Measurements from ENCODE around the gene COX17.
A peak's percentile ranks its signal among the peaks of the same experiment; 100 is the strongest.

The COX17 gene

DNA sequence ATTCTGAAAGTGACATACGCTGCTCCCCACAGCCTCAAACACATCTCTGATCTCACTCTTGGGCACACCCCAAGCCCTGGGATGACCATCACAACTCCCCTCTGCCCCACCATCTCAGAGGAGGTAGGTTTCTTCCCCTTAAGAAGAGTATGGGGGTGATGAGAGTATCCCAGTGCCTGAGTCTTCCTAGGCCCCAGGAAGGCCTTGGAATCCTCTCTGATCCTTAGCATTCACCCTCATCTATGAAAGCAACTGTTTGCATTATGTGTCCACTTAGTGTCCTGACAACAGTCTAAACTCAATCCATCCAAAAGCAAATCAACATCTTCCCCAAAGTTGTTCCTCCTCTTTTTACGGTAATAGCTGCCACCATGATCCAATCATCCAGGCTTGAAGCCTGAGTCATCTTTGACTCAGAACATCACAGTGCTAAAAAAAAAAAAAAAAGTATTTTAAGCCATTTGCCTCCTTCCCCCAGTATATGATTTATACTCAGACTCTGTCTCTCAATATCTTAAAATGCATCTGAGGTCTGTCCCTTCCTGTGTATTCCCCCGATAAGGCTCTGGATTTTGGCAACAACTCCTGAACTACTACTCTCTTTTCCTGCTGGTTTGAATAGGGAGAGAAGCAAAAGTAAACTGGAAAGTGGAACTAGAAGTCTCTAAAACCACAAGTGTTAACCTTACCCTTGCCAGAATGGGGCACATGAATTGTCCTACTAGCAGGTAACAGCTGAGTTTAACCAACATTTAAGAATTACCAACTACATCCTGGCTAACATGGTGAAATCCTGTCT is 39.3 kb downstream of the COX17 start:
- peak overlapping the region; percentile 92 for H3K27ac ChIP-seq
- no peak overlapping the region for H3K9ac ChIP-seq

DNA sequence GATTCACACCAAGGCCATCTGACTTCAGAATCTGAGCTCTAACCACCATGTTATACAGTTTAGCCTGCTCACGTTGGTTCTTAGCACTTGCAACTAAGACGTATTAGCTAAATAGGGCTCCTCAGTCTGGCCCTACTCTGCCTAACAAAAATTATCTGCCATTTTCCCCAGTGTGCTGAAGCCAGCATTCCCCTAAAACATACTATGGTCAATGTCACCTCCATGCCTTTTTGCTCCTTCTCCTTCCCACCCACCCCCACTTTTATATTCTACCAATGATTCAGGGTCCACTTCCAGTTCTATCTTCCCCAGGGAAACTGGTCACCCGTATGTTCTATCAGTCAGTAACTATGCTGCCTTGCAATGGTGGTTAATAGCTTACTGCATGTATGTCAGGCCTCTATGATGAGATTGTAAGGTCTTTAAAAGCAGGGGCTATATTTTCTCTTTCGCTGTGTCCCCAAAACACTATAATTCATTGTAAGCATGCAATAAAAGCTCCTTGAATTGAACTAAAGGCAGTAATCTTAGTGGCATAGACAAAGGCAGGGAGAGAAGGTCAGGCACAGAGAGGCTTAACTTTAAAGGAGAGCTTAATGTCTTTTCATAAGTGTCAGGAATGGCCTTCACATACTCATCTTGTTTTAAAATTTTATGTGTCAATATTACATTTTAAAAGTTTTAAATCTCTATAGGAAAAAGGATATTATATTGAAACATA is 40.2 kb downstream of the COX17 start:
- H3K27me3 ChIP-seq (ENCODE audit: control insufficient read depth, insufficient read depth, low read length): no peaks in the 10 kb centered on the region
- peak overlapping the region; percentile 43 for H2AFZ ChIP-seq
- TF ChIP-seq, protein P1, sequence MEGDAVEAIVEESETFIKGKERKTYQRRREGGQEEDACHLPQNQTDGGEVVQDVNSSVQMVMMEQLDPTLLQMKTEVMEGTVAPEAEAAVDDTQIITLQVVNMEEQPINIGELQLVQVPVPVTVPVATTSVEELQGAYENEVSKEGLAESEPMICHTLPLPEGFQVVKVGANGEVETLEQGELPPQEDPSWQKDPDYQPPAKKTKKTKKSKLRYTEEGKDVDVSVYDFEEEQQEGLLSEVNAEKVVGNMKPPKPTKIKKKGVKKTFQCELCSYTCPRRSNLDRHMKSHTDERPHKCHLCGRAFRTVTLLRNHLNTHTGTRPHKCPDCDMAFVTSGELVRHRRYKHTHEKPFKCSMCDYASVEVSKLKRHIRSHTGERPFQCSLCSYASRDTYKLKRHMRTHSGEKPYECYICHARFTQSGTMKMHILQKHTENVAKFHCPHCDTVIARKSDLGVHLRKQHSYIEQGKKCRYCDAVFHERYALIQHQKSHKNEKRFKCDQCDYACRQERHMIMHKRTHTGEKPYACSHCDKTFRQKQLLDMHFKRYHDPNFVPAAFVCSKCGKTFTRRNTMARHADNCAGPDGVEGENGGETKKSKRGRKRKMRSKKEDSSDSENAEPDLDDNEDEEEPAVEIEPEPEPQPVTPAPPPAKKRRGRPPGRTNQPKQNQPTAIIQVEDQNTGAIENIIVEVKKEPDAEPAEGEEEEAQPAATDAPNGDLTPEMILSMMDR (IDR thresholded peaks at IDR 0.05): no peak
- peaks cover 40% of the 10 kb centered on the region for H3K4me1 ChIP-seq
- no peak overlapping the region for H3K4me2 ChIP-seq (ENCODE audit: low read length)
- H3K9ac ChIP-seq: no peak overlapping the region
- H3K9me3 ChIP-seq (ENCODE audit: control insufficient read depth, low read length): no peaks in the 10 kb centered on the region
- H3K79me2 ChIP-seq: no peaks in the 10 kb centered on the region
- H3K4me3 ChIP-seq (ENCODE audit: low read depth, low read length): no peak overlapping the region
- H3K36me3 ChIP-seq (ENCODE audit: control insufficient read depth, insufficient read depth, low read length): no peaks in the 10 kb centered on the region
- H3K27ac ChIP-seq: peak overlapping the region; percentile 92

More for the DNA sequence above, 39.3 kb downstream of the COX17 start:
- Histone ChIP-seq H2AFZ (peak overlapping the region; percentile 82), H3K4me2 (ENCODE audit: low read length) (peak overlapping the region; percentile 19), H3K9me3 (ENCODE audit: control insufficient read depth, low read length) (no peaks in the 10 kb centered on the region), H3K36me3 (ENCODE audit: control insufficient read depth, insufficient read depth, low read length) (no peaks in the 10 kb centered on the region), H3K4me3 (ENCODE audit: low read depth, low read length) (peak overlapping the region; percentile 5), H3K79me2 (no peaks in the 10 kb centered on the region), H3K4me1 (peaks cover 40% of the 10 kb centered on the region), H3K27me3 (ENCODE audit: control insufficient read depth, insufficient read depth, low read length) (no peaks in the 10 kb centered on the region)
- TF ChIP-seq, protein P1 (IDR thresholded peaks at IDR 0.05): no peak

DNA sequence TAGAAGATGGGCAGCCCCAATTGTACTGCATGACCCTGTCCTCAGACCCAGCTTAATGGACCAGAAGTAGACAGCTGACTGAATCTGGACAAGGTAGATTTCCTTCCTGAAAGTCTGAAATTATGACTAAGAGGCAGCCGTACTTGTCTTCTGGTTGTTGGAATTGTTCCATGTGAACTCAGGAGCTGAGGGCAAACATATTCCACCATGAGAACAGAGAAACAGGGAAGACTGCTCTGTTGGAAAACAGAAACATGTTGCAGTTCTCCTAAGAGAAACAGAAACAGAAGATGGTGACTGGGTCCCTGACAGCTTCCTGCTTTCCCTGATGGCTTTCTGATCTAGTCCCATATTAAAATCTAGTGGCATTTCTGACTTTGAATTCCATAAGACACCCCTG is 41.0 kb downstream of the COX17 start:
- no peak overlapping the region for H3K4me2 ChIP-seq (ENCODE audit: low read length)
- no peaks in the 10 kb centered on the region for H3K79me2 ChIP-seq
- H2AFZ ChIP-seq: peak overlapping the region; percentile 43
- no peaks in the 10 kb centered on the region for H3K9me3 ChIP-seq (ENCODE audit: control insufficient read depth, low read length)
- H3K9ac ChIP-seq: no peak overlapping the region
- H3K36me3 ChIP-seq (ENCODE audit: control insufficient read depth, insufficient read depth, low read length): no peaks in the 10 kb centered on the region
- TF ChIP-seq, protein P1 (IDR thresholded peaks at IDR 0.05): no peak
- H3K4me1 ChIP-seq: peaks cover 40% of the 10 kb centered on the region
- H3K4me3 ChIP-seq (ENCODE audit: low read depth, low read length): no peak overlapping the region
- peak overlapping the region; percentile 92 for H3K27ac ChIP-seq
- no peaks in the 10 kb centered on the region for H3K27me3 ChIP-seq (ENCODE audit: control insufficient read depth, insufficient read depth, low read length)

DNA sequence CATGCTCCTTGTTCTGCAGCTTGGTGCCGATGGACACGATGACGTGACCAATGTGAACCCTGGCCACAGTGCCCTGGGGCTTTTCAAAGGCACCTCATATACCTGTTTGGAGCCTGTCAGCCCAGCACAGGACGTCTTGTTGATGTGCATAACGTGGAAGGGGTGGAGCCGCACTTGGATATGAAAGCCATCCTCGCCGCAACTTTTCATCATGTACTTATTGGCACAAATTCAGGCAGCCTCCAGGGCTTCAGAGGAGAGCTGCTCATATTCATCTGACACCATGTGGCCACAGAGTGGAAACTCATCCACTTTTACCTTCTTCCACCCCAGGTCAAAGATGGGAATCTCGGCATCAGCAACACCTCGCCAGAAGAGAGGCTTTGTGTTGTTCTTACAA is 41.5 kb downstream of the COX17 start:
- H3K27ac ChIP-seq: peak overlapping the region; percentile 92
- TF ChIP-seq, protein P1 (IDR thresholded peaks at IDR 0.05): peak; percentile 40
- H3K36me3 ChIP-seq (ENCODE audit: control insufficient read depth, insufficient read depth, low read length): no peaks in the 10 kb centered on the region

More for the DNA sequence above, 41.5 kb downstream of the COX17 start:
- Histone ChIP-seq H3K79me2 (no peaks in the 10 kb centered on the region), H2AFZ (peak overlapping the region; percentile 43), H3K4me3 (ENCODE audit: low read depth, low read length) (no peak overlapping the region), H3K9ac (no peak overlapping the region), H3K4me1 (peaks cover 40% of the 10 kb centered on the region), H3K9me3 (ENCODE audit: control insufficient read depth, low read length) (no peaks in the 10 kb centered on the region), H3K27me3 (ENCODE audit: control insufficient read depth, insufficient read depth, low read length) (no peaks in the 10 kb centered on the region), H3K4me2 (ENCODE audit: low read length) (no peak overlapping the region)

Data from parathyroid adenoma (tissue), 2 donors.